Measurements from ENCODE around the gene RIT2.

RIT2 gene

GRCh38 chr18:43079422-43079821 is 36.1 kb downstream of the RIT2 start:
- Histone ChIP-seq H3K9me3 (ENCODE audit: control insufficient read depth, insufficient read depth, low read length) (no peaks in the 10 kb centered on the region), H3K36me3 (ENCODE audit: control insufficient read depth, insufficient read depth, low read length) (no peaks in the 10 kb centered on the region), H3K27me3 (ENCODE audit: control insufficient read depth, insufficient read depth, low read length) (no peaks in the 10 kb centered on the region), H3K4me1 (ENCODE audit: control insufficient read depth, insufficient read depth, low read length) (peaks cover 7% of the 10 kb centered on the region), H3K4me3 (ENCODE audit: low read depth, low read length) (no peak overlapping the region), H3K9ac (ENCODE audit: low read depth, low read length) (no peak overlapping the region)

- no peak overlapping the region for H3K9ac ChIP-seq (ENCODE audit: low read depth, low read length)
- no peaks in the 10 kb centered on the region for H3K9me3 ChIP-seq (ENCODE audit: control insufficient read depth, insufficient read depth, low read length)
- H3K36me3 ChIP-seq (ENCODE audit: control insufficient read depth, insufficient read depth, low read length), result no peaks in the 10 kb centered on the region
- no peak overlapping the region for H3K4me3 ChIP-seq (ENCODE audit: low read depth, low read length)
- H3K27me3 ChIP-seq (ENCODE audit: control insufficient read depth, insufficient read depth, low read length), result no peaks in the 10 kb centered on the region
- H3K4me1 ChIP-seq (ENCODE audit: control insufficient read depth, insufficient read depth, low read length), result peaks cover 7% of the 10 kb centered on the region
Observed at GRCh38 chr18:43078478-43079092, 36.9 kb downstream of the RIT2 start.

- H3K4me3 ChIP-seq (ENCODE audit: low read depth, low read length), result no peak overlapping the region
- no peaks in the 10 kb centered on the region for H3K27me3 ChIP-seq (ENCODE audit: control insufficient read depth, insufficient read depth, low read length)
- H3K36me3 ChIP-seq (ENCODE audit: control insufficient read depth, insufficient read depth, low read length), result no peaks in the 10 kb centered on the region
- peaks cover 7% of the 10 kb centered on the region for H3K4me1 ChIP-seq (ENCODE audit: control insufficient read depth, insufficient read depth, low read length)
- no peak overlapping the region for H3K9ac ChIP-seq (ENCODE audit: low read depth, low read length)
- no peaks in the 10 kb centered on the region for H3K9me3 ChIP-seq (ENCODE audit: control insufficient read depth, insufficient read depth, low read length)
Observed at GRCh38 chr18:43077510-43078308, 37.8 kb downstream of the RIT2 start.

DNA sequence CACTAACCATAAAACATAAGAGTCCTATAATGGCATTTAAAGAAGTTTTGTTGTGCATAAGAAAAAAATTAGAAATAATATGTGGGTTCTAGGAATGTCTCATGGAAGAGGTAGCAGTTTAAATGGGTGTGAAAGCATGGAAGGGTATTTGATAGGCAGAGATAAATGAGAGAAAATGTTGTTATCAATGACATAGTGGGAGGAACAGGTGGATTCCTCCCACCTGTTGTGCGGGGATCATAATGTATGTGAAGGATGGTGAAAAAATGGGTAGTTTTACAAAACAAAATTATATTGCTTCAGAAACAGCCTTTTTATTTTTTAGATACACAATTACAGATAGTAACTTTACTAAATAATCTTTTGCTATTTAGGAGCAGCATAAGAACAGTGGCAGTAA is 41.7 kb downstream of the RIT2 start:
- Histone ChIP-seq H3K4me1 (ENCODE audit: control insufficient read depth, insufficient read depth, low read length) (peaks cover 3% of the 10 kb centered on the region), H3K4me3 (ENCODE audit: low read depth, low read length) (no peak overlapping the region), H3K9me3 (ENCODE audit: control insufficient read depth, insufficient read depth, low read length) (no peaks in the 10 kb centered on the region), H3K9ac (ENCODE audit: low read depth, low read length) (no peak overlapping the region), H3K36me3 (ENCODE audit: control insufficient read depth, insufficient read depth, low read length) (no peaks in the 10 kb centered on the region), H3K27me3 (ENCODE audit: control insufficient read depth, insufficient read depth, low read length) (no peaks in the 10 kb centered on the region)

GRCh38 chr18:43068781-43069180 is 46.7 kb downstream of the RIT2 start:
- no peaks in the 10 kb centered on the region for H3K27me3 ChIP-seq (ENCODE audit: control insufficient read depth, insufficient read depth, low read length)
- H3K9ac ChIP-seq (ENCODE audit: low read depth, low read length), result no peak overlapping the region
- H3K36me3 ChIP-seq (ENCODE audit: control insufficient read depth, insufficient read depth, low read length), result no peaks in the 10 kb centered on the region
- H3K4me3 ChIP-seq (ENCODE audit: low read depth, low read length), result no peak overlapping the region
- H3K9me3 ChIP-seq (ENCODE audit: control insufficient read depth, insufficient read depth, low read length), result no peaks in the 10 kb centered on the region
- H3K4me1 ChIP-seq (ENCODE audit: control insufficient read depth, insufficient read depth, low read length), result peaks cover 15% of the 10 kb centered on the region

DNA sequence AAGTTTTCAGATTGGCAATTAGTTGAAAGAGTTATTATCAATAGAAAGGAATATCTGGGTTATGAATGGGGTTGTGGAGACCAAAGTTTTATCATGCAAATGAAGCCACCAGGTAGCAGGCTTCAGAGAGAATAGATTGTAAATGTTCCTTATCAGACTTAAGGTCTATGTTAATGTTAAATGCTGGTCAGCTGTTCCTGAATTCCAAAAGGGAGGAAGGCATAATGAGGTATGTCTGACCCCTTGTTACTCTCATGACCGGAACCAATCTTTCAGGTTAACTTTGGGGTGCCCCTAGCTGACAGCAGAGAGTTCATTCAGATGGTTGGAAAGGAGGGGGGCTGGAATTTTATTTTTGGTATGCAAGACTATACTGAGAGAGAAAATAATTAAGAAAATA is 47.9 kb downstream of the RIT2 start:
- Histone ChIP-seq H3K4me3 (ENCODE audit: low read depth, low read length) (no peak overlapping the region), H3K9ac (ENCODE audit: low read depth, low read length) (no peak overlapping the region), H3K9me3 (ENCODE audit: control insufficient read depth, insufficient read depth, low read length) (no peaks in the 10 kb centered on the region), H3K27me3 (ENCODE audit: control insufficient read depth, insufficient read depth, low read length) (no peaks in the 10 kb centered on the region), H3K36me3 (ENCODE audit: control insufficient read depth, insufficient read depth, low read length) (no peaks in the 10 kb centered on the region), H3K4me1 (ENCODE audit: control insufficient read depth, insufficient read depth, low read length) (peaks cover 15% of the 10 kb centered on the region)

DNA sequence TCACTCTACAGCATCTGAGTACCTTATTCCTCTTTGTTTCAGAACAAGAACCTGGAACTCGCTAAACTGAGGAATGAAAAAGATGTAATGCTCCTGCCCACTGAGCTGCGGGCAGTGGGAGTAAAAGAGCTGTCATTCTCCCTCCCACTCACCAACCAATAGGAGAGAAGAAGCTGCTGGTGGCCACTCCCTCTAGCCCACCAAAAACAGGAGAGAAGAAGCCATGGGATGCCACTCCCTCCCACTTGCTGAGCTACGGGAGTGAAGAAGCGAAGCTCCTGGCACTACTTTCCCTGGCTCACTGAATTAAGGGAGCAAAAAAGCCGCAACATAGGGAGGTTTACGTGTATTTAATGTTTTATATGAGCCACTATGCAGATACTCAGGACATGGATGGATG is 53.7 kb downstream of the RIT2 start:
- Histone ChIP-seq H3K4me3 (ENCODE audit: low read depth, low read length) (no peak overlapping the region), H3K9ac (ENCODE audit: low read depth, low read length) (no peak overlapping the region), H3K27me3 (ENCODE audit: control insufficient read depth, insufficient read depth, low read length) (no peaks in the 10 kb centered on the region), H3K36me3 (ENCODE audit: control insufficient read depth, insufficient read depth, low read length) (no peaks in the 10 kb centered on the region), H3K9me3 (ENCODE audit: control insufficient read depth, insufficient read depth, low read length) (no peaks in the 10 kb centered on the region), H3K4me1 (ENCODE audit: control insufficient read depth, insufficient read depth, low read length) (peaks cover 3% of the 10 kb centered on the region)

GRCh38 chr18:43061318-43061717 is 54.2 kb downstream of the RIT2 start:
- Histone ChIP-seq H3K9me3 (ENCODE audit: control insufficient read depth, insufficient read depth, low read length) (no peaks in the 10 kb centered on the region), H3K4me3 (ENCODE audit: low read depth, low read length) (no peak overlapping the region), H3K9ac (ENCODE audit: low read depth, low read length) (no peak overlapping the region)

GRCh38 chr18:43060020-43060419 is 55.5 kb downstream of the RIT2 start:
- no peaks in the 10 kb centered on the region for H3K9me3 ChIP-seq (ENCODE audit: control insufficient read depth, insufficient read depth, low read length)
- no peak overlapping the region for H3K4me3 ChIP-seq (ENCODE audit: low read depth, low read length)
- no peaks in the 10 kb centered on the region for H3K36me3 ChIP-seq (ENCODE audit: control insufficient read depth, insufficient read depth, low read length)
- H3K9ac ChIP-seq (ENCODE audit: low read depth, low read length), result no peak overlapping the region
- no peaks in the 10 kb centered on the region for H3K4me1 ChIP-seq (ENCODE audit: control insufficient read depth, insufficient read depth, low read length)
- H3K27me3 ChIP-seq (ENCODE audit: control insufficient read depth, insufficient read depth, low read length), result no peaks in the 10 kb centered on the region

More at GRCh38 chr18:43061318-43061717, 54.2 kb downstream of the RIT2 start:
- Histone ChIP-seq H3K27me3 (ENCODE audit: control insufficient read depth, insufficient read depth, low read length) (no peaks in the 10 kb centered on the region), H3K4me1 (ENCODE audit: control insufficient read depth, insufficient read depth, low read length) (no peaks in the 10 kb centered on the region), H3K36me3 (ENCODE audit: control insufficient read depth, insufficient read depth, low read length) (no peaks in the 10 kb centered on the region)

- H3K4me3 ChIP-seq (ENCODE audit: low read depth, low read length), result no peak overlapping the region
- no peak overlapping the region for H3K9ac ChIP-seq (ENCODE audit: low read depth, low read length)
- H3K9me3 ChIP-seq (ENCODE audit: control insufficient read depth, insufficient read depth, low read length), result no peaks in the 10 kb centered on the region
- no peaks in the 10 kb centered on the region for H3K27me3 ChIP-seq (ENCODE audit: control insufficient read depth, insufficient read depth, low read length)
- H3K4me1 ChIP-seq (ENCODE audit: control insufficient read depth, insufficient read depth, low read length), result no peaks in the 10 kb centered on the region
- no peaks in the 10 kb centered on the region for H3K36me3 ChIP-seq (ENCODE audit: control insufficient read depth, insufficient read depth, low read length)
Observed at GRCh38 chr18:43054815-43055519, 60.5 kb downstream of the RIT2 start.

GRCh38 chr18:43049021-43049420 is 66.5 kb downstream of the RIT2 start:
- Histone ChIP-seq H3K9ac (ENCODE audit: low read depth, low read length) (no peak overlapping the region), H3K4me3 (ENCODE audit: low read depth, low read length) (no peak overlapping the region), H3K4me1 (ENCODE audit: control insufficient read depth, insufficient read depth, low read length) (no peaks in the 10 kb centered on the region), H3K9me3 (ENCODE audit: control insufficient read depth, insufficient read depth, low read length) (no peaks in the 10 kb centered on the region), H3K27me3 (ENCODE audit: control insufficient read depth, insufficient read depth, low read length) (no peaks in the 10 kb centered on the region), H3K36me3 (ENCODE audit: control insufficient read depth, insufficient read depth, low read length) (no peaks in the 10 kb centered on the region)

DNA sequence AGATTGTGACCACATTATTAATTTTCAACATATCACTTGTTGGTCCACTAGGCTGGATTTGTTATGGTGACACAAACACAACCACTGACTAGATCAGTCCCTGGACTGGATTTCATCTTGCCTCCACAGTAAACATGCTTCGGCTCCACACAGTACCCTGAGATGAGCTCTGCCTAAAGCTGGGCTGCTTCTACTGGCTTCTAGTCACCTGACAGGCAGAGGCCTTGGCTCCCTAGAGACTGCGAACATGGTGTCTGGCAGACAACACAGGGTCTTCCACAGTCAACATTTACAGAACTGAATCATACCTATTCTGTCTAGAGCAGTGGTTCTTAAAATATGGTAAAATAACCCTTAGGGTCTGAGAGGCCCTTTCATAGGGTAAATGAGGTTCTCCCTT is 69.2 kb downstream of the RIT2 start:
- no peaks in the 10 kb centered on the region for H3K4me1 ChIP-seq (ENCODE audit: control insufficient read depth, insufficient read depth, low read length)
- H3K9me3 ChIP-seq (ENCODE audit: control insufficient read depth, insufficient read depth, low read length), result no peaks in the 10 kb centered on the region

More for the DNA sequence above, 69.2 kb downstream of the RIT2 start:
- H3K4me3 ChIP-seq (ENCODE audit: low read depth, low read length), result no peak overlapping the region
- H3K27me3 ChIP-seq (ENCODE audit: control insufficient read depth, insufficient read depth, low read length), result no peaks in the 10 kb centered on the region
- H3K9ac ChIP-seq (ENCODE audit: low read depth, low read length), result no peak overlapping the region
- no peaks in the 10 kb centered on the region for H3K36me3 ChIP-seq (ENCODE audit: control insufficient read depth, insufficient read depth, low read length)
